HG02973 (cell line): ENCODE data around the gene MAP1LC3B.

Experiments
- ATAC-seq: cut with Tn5 transposase; IDR thresholded peaks from one replicate; pipeline ENCODE4 v1.9.1; 2021; ENCODE audit warnings: moderate library complexity; ENCODE audit not compliant: unreplicated experiment

MAP1LC3B gene

GRCh38 chr16:87407511-87408112 lies 15.5 kb downstream of the MAP1LC3B start:
- no peak for ATAC-seq

GRCh38 chr16:87409153-87409552 lies 17.0 kb downstream of the MAP1LC3B start:
- no peak for ATAC-seq

GRCh38 chr16:87409781-87410180 lies 17.6 kb downstream of the MAP1LC3B start:
- no peak for ATAC-seq

- no peak for ATAC-seq
Measured at GRCh38 chr16:87410530-87410929, 18.4 kb downstream of the MAP1LC3B start.

- no peak for ATAC-seq
Measured at GRCh38 chr16:87410968-87411367, 18.8 kb downstream of the MAP1LC3B start.

- ATAC-seq = no peak
Measured at GRCh38 chr16:87411375-87412271, 19.5 kb downstream of the MAP1LC3B start.

- no peak for ATAC-seq
Measured at GRCh38 chr16:87412371-87412995, 20.3 kb downstream of the MAP1LC3B start.

- no peak for ATAC-seq
Measured at GRCh38 chr16:87412996-87413421, 20.9 kb downstream of the MAP1LC3B start.

GRCh38 chr16:87414251-87414680 lies 22.1 kb downstream of the MAP1LC3B start:
- ATAC-seq = no peak

GRCh38 chr16:87415441-87415840 lies 23.3 kb downstream of the MAP1LC3B start:
- no peak for ATAC-seq

- no peak for ATAC-seq
Measured at GRCh38 chr16:87416826-87417527, 24.8 kb downstream of the MAP1LC3B start.

GRCh38 chr16:87417528-87417910 lies 25.4 kb downstream of the MAP1LC3B start:
- no peak for ATAC-seq

GRCh38 chr16:87418216-87418615 lies 26.1 kb downstream of the MAP1LC3B start:
- ATAC-seq = no peak

GRCh38 chr16:87418644-87419043 lies 26.5 kb downstream of the MAP1LC3B start:
- ATAC-seq = no peak

- ATAC-seq = no peak
Measured at GRCh38 chr16:87420026-87421002, 28.2 kb downstream of the MAP1LC3B start.

GRCh38 chr16:87421003-87421912 lies 29.1 kb downstream of the MAP1LC3B start:
- ATAC-seq = no peak

- no peak for ATAC-seq
Measured at GRCh38 chr16:87422106-87422505, 30.0 kb downstream of the MAP1LC3B start.

- ATAC-seq = no peak
Measured at GRCh38 chr16:87423429-87423828, 31.3 kb downstream of the MAP1LC3B start.

- ATAC-seq = no peak
Measured at GRCh38 chr16:87424266-87424665, 32.1 kb downstream of the MAP1LC3B start.
